ENCODE results near the gene JAKMIP1. TPM values are rescaled to one million over a fixed set of nuclear protein-coding genes. Genes with fewer than 3 reads are reported as not detected.

JAKMIP1 gene
- polyA plus RNA-seq, 4 donors, result 0.08 to 0.17 TPM; not detected in 2

DNA sequence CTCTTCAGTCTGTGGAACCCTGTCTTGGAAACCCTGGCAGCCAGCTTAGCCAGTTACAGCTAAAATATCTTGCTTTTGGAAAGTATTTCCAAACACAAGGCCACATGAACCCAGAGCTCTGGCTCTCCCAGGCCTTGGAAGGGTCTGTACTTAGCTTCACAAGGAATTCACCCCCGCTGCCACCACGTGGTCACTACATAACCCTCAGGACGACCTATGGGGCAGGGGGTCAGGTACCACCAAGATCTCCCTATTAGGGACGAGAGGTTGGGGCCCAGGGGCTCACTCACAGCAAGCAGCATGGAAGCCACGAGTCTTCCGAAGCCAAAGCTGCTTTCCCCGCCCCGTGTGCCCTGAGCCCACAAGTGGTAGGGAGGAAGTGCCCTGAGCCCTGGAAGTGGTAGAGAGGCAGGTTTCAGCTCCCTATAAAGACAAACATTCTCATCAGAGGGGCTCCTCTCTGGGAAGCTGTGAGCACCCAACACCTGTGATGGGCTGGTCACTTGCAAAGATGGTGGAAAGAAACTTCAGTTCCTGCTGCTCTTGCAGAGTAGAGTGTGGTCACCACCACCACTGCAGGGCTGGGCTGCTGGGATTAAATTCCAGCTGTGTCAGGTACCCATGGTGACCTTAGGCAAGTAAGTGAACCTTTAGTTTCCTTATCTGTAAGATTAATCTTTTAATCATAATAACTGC, 4.7 kb upstream of the JAKMIP1 start:
- DNase-seq (ENCODE audit: low read depth in 4 of 4, low spot score in 3 of 4), result no peak

DNA sequence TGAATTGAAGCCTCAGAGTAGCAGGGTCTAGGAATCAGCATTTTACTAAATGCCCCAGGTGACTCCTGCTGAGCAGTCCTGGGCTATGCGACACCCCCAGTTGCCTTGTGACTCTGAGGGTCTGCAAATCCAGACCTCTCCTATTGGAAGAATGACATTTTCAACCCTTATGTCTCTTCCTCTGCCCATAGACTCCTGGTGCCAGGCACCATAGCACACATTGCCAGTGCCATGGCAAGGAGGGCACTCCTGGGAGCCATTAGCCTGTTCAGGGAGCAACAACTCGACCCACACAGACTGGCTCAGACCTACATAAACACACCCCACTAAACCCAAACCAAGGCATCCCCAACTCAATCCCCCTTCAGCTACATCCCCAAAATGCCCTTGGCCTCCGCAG, 3.7 kb upstream of the JAKMIP1 start:
- DNase-seq (ENCODE audit: low read depth in 4 of 4, low spot score in 3 of 4), result no peak

DNA sequence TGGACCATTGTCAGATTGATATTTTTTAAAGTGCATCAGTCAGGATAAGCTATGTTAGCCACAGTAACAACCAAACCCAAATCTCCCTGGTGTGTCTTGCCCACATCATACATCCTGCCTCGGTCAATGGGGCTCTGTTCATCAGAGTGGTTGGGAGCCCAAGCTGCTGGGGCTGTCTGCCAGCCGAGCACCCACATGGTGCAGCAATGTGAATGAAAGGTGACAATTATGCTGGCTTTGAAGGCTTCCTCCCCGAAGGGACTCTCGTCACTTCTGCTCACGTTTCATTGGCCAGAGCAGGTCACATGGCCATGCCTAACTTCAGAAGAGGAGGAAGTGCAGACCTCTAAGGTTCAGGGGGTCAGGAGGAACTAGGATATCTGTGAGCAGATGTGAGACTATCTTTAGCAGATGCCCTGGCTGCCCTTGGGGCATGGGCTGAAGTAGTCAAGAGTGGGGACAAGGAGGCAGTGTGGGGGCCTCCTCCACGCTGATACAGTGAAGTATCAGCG, 1.3 kb upstream of the JAKMIP1 start:
- no peak for DNase-seq (ENCODE audit: low read depth in 4 of 4, low spot score in 3 of 4)

DNA sequence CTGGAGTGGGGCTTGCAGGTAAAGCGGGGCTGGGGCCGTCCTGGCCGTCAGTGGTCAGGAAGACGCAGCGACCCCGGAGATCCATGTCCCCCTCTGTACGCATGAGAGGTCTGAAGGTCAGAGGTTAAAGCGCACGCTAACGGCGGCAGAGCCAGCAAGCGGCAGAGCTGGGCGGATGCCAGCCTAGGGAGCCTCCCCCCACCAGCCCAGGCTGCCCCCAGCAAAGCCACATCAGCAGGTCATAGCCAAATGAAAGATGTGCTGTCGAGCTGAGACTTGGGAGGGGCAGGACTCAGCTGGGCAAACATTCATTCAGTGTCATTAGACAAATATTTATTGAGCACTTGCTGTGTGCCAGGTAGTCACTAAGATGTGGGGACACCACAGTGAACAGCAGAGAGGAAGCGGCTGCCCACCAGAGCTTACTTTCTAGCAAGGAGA, 593 bp upstream of the JAKMIP1 start:
- DNase-seq (ENCODE audit: low read depth in 4 of 4, low spot score in 3 of 4), result no peak

DNA sequence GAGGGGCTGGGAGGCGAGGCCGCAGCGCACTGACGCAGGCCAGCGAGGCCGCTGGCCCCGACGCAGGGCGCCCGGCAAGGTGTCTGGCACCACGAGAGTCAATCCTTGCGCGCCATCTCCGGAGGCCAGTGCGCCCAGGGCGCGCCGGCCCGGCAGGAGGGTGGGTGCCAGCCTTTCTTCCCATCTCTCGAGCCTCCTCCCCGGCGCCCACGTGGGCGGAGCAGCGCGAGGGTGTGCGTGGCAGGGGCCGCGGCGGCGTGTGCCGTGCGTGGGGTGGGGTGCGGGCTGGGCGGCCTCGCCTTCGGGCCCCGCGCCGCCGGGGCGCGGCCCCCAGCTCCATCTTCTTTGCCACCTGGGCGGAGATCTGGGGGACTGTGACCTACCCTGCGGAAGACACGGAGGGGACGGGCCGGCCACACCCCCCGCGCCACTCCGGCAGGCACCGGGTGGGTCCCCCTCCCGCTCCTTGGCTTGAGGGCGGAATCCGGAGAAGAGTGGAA, 877 bp downstream of the JAKMIP1 start:
- DNase-seq (ENCODE audit: low read depth in 4 of 4, low spot score in 3 of 4), result no peak

DNA sequence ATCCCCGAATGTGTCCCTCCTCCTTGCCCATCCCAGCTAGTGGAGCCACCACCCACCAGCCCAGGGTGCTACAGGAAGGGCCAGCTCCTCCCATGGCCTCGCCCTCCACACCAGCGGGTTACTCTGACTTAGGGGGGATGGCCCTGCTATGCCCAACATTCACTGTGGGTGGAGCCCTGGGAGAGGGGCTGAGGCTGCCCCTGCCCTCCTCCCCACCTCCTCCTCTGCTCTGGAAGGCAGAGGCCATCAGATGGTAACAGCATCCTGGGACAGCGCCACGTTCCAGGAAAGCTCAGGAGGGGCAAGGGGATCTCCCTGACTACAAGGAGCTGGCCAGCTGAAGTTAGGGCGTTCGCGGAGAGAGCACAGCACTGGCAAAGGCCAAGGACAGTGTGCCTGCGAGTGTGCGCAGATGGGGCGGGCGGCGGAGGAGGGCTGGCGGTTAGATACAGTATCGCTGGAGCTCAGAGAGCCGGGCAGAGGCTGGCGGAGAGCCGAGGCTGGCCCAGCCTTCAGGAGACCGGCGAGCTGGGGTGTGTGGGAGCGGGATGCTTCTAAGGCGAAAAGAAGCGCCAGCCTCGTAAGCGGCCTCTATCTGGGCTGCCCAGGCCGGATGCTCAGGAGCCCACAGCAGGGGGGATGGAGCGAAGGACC, 1.5 kb downstream of the JAKMIP1 start:
- DNase-seq (ENCODE audit: low read depth in 4 of 4, low spot score in 3 of 4), result no peak

DNA sequence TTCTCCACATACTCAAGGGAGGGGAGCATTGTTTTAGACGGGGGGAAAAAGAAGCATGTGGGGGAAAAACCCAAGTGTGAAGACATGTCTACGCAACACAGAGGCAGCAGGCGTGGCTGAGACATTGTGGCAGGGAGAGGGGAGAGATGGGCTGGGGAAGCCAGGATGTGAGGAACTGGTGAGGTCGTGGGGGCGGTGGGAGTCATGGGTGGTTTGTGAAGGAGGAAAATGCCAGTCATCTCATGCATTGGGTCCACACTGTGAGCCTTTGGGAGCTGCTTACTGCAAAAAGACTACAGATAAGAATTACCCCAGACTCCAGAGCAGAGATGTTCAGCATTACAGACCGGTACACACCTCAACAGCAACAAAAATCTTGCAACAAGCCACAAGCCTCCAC, 2.1 kb downstream of the JAKMIP1 start:
- DNase-seq (ENCODE audit: low read depth in 4 of 4, low spot score in 3 of 4), result no peak

DNA sequence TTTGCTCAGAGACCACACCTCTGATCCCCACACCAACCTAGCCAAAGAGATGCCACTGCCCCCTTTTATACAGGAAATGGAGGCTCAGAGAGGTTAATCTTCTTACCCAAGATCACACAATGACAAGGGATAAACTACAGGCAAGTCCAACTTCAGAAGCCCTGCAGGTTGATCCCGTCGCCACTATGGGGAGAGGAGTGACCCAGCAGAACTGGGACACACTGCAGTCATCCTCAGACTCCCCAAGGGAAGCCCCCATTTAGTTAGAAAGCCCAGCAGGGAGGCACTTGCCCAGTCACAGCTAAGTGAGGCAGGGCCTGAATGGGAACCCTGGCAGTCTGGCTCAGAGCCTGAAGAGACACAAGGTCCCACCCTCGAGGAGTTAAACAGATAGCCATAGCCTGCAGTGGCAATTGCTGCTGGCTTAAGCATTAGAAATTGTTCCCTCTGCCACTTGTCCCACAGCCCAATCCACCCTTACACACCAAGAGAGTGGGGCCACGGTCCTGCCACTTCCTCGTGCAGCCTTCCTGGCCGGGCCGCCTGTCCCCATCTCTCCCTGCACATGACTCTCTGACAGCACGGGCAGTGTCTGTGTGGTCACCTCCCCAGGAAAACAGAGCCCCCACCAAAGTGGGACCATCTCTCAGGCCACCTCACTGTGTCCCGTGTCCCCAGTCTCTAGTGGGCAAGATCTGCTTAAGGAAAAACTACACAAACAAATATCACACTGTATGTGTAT, 2.7 kb downstream of the JAKMIP1 start:
- no peak for DNase-seq (ENCODE audit: low read depth in 4 of 4, low spot score in 3 of 4)

DNA sequence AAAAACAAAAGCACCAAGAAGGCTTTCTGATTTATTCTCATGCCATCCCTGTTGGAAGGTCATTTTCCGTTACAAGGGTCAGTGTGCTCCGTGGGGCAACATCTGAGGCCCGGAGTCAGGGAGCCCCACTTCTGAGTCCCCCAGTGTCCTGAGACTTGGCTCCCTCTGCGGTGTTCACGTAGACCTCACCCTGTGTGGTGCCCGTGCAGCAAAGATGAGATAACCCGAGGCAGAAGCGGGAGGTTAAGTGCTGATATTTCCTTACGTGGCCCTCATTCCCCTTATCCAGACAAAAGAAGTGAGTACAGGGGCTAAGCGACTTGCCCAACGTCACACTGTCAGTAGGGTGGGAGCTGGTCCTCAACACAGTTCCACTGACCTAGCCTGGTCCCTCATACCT, 3.5 kb downstream of the JAKMIP1 start:
- DNase-seq (ENCODE audit: low read depth in 4 of 4, low spot score in 3 of 4), result no peak

DNA sequence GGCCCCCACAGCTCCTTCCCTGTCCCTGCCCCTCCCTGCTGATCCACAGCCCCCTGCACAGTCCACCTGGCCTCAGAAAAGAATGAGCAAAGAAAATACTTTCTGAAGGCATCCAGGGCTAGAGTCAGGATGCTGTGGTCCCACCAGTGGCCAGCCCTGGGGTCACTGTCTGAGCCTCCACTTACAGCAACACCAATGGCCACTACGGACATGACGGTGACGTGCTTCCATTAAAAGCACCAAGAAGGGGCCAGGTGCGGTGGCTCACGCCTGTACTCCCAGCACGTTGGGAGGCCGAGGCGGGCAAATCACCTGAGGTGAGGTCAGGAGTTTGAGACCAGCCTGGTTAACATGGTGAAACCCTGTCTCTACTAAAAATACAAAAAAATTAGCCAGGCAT, 4.0 kb downstream of the JAKMIP1 start:
- no peak for DNase-seq (ENCODE audit: low read depth in 4 of 4, low spot score in 3 of 4)

DNA sequence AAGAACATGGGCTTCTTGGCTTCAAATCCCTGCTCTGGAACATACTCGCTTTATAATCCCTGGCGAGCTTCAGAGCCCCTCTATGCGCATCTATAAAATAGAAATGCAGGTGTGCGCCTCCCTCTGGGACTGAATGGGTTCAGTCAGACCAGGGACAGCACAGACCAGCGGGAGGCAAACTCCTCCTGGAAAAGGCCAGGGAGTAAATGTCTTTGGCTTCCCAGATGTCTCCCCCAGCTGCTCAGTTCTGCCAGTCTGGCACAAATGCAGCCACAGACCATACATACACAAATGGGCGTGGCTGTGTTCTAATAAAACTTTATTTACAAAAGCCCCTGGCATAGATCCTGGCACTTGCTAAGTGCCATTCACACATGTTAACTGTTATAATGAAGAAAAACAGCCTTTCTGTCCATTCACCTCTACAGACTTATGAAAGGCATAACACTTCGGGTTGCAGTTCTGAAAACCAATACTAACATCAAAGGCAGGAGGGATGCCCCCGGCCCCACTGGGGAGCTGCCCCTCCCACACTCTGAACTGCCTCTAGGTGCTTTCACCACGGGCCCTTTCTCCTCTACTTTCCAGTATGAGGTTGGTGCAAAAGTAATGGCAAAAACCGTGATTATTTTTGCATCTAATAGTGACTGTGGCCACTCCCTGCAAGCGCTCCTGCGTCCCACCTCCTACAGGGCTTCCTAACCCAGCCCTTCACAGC, 4.6 kb downstream of the JAKMIP1 start:
- no peak for DNase-seq (ENCODE audit: low read depth in 4 of 4, low spot score in 3 of 4)

DNA sequence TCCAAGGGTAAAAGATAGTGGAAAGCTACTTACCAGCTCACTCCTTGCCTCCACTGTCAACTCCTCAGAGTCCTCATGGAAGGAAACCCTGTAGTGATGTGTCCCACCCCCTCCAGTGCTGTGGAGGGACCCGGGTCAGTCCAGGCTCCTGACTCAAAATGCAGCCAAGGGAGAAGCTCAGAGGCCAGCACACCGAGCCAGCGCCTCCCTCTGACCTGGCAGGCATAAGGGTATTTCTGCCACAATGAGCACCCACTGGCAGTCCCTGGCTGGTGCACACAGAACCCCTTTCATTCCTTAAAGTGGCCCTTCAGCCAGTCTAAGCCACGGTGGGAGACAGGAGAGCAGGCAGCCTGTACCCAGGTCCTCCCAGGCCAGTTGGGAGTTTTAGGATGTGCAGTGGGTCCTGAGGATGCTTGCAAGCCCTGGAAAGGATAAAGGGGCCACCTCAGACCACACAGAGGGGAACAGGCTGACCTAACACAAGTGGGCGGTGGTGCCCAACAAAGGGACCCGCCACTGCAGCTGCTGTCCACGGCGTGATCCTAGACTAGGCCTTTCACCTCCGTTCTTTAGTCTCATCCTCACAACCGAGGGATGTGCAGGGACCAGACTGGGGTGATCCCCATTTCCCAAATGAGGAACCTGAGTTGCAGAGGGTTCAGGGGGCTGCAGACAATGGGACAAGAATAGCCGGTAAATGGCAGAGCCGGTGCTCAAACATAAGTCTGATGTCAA, 5.7 kb downstream of the JAKMIP1 start:
- no peak for DNase-seq (ENCODE audit: low read depth in 4 of 4, low spot score in 3 of 4)

DNA sequence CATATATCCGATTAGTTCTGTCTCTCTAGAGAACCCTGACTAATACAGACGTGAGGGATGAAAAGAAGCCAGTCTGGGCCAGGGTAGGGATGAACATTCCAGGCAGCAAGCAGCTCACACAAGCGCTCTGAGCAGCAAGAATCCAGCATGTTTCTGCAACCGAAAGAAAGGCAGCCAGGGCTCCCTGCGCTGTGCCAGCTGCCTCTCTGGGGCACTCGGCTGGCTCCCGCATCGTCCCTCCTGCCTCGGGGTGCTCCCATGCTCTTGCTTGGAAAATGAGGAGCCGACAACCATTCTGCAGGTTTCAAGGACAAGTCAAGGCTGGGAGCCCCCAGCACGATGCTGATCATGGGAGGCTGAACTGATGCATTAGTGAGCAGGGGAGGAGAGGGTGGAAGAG, 7.0 kb downstream of the JAKMIP1 start:
- no peak for DNase-seq (ENCODE audit: low read depth in 4 of 4, low spot score in 3 of 4)

DNA sequence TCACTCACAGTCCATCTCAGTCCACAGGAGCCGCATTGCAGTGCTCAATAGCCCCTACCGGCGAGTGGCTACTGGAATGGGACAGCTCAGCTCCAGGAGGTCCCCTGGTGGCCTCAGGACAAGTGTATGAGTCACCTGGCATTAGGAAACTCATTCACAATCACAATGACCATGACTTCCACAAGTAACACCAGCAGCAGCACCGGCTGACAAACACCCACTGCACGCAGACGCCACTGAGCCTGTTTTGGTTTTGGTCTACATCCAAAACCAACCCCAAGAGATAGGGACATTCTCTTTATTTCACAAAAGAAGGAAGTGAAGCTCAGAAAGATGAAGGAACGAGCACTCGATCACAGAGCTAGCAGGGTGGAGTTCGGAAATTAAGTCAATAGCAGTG, 8.1 kb downstream of the JAKMIP1 start:
- no peak for DNase-seq (ENCODE audit: low read depth in 4 of 4, low spot score in 3 of 4)

DNA sequence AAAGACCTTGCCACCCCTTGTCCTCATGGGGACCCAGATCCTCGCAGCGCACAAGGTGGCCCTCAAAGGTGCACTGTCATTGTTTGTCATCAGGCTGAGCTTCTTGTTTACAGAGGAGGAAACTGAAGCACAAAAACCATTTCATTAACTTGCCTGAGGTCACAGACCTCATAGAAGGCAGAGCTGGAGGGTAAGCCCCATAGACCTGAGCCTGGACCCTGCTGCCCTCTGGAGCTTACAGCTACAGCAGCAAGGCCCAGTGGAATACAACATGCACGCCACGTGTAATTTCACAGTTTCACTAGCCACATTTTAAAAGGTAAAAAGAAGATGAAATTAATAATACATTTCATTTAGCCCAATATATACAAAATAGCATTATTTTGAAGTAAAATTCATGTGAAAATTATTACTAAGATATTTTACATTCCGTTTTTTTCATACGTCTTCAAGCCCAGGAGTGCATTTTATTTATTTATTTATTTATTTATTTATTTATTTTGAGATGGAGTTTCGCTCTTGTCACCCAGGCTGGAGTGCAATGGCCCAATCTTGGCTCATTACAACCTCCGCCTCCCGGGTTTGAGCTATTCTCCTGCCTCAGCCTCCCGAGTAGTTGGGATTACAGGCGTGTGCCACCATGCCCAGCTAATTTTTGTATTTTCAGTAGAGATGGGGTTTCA, 8.8 kb downstream of the JAKMIP1 start:
- DNase-seq (ENCODE audit: low read depth in 4 of 4, low spot score in 3 of 4), result no peak

DNA sequence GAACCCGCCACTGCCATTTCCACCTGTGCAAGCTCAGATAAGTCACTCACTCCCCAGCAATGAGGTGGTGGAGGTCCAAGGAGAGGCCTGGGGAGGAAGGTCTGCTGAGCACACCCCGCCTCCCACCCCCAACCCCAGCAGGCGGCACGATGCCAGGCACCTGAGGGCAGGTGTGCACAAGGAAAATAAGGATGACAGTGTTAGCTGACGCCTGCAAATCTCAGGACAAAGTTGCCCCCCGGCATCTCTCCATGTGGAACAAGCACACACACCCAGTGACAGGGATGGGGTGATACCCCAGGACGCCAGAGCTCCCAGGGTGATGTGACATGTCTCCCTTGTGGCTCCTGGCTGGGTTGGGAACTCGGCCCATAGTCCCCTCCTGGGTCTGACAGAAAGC, 9.9 kb downstream of the JAKMIP1 start:
- no peak for DNase-seq (ENCODE audit: low read depth in 4 of 4, low spot score in 3 of 4)

DNA sequence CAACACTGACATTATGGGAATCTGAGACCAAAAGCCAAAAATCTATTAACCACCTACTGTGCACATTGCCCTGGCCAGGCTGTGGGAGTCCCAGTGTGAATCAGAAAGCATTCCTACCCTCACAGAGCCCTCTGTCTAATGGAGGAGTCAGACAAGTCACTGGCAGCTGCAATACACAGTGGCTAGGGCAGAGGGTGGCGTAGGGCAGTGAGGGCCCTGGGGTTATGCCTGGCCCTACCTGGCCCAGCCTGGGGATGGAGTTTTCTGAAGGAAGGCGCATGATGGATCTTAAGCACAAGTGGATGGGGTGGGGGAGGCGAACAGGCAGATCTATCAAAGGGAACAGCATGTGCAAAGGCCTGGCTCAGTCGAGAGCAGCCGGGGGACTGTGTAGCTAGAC, 10.8 kb downstream of the JAKMIP1 start:
- no peak for DNase-seq (ENCODE audit: low read depth in 4 of 4, low spot score in 3 of 4)

DNA sequence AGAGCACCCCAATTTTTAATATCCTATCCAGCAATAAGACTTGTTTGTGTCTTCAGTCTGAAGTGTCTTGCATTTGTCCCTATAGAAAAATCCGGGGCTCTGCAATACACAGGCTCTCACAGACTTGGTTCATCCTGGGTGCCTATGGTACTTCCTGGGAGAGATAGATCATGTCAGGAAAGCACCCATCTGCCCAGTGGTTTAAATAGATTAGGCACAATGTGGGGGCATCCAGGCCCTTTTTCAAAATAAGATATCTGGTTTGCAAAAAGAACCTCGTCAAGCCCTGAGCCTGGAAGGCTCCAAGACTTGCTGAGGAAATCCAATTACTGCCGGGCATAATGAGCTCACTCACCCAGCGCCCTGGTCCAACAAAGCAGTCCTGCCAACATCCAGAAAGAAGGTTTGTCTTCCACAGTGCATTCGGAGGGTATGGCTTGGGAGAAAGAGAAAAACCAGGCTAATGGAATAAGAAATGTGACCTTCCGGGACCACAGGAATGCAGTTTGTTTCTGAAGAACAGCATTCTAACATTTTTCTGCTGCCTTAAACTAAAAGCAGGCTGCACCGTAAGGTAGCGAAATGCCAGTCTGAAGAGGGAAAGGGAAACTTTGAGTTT, 11.6 kb downstream of the JAKMIP1 start:
- DNase-seq (ENCODE audit: low read depth in 4 of 4, low spot score in 3 of 4), result no peak

DNA sequence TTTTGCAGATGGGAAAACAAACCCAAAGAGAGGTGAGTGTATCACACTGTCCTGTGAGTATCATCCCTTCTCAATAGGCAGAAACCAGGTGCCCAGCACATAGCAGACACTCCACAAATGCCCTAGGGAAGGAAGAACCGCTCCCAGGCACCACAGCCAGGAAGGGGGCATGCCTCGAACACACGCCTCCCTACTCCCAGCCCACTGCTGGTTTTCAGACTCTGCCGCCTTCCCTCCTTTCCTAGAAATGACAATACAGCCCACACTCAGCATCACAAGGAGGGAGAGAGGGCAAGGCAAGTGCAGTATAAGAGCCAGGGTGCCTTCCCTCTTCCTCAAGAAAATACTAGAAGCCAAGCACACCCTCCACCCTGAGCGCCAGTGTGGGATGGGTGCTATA, 16.2 kb downstream of the JAKMIP1 start:
- DNase-seq (ENCODE audit: low read depth in 4 of 4, low spot score in 3 of 4), result no peak
